SKM-1 treated with dmso at 0.1 percent for 144 hours (cell line): ENCODE data around the gene RAB20.
"Not testable (repeated sequence)": the region's sequence is repeated elsewhere in the genome, so short reads cannot be mapped to it uniquely, and the experiment has no call there.

ENCODE experiments used
- DNase-seq: peaks from one replicate; lab custom pipeline; 2025; ENCODE audit not compliant: unreplicated experiment; lab: John Stamatoyannopoulos, UW

RAB20 gene

GRCh38 chr13:110575322-110576069 is 14.0 kb upstream of the RAB20 start:
- DNase-seq: peak; percentile 86

DNA sequence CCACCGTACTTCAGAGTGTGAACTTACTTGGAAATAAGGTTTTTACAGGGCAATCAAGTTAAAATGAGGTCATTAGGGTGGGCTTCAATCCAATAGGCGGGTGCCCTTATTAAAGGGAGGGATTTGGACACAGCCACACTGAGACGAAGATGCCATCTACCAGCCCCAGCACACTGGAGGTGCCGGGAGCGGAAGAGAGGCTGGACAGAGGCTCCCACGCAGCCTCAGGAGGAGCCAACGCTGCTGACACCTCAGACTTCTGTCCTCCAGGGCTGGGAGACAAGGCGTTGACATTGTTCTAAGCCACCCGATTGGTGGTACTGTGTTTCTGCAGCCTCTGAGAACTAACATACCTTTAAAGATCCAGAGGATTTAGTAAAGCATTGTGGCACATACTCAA is 12.6 kb upstream of the RAB20 start:
- DNase-seq: no peak

- no peak for DNase-seq
Measured at GRCh38 chr13:110572778-110573118, 11.2 kb upstream of the RAB20 start.

DNA sequence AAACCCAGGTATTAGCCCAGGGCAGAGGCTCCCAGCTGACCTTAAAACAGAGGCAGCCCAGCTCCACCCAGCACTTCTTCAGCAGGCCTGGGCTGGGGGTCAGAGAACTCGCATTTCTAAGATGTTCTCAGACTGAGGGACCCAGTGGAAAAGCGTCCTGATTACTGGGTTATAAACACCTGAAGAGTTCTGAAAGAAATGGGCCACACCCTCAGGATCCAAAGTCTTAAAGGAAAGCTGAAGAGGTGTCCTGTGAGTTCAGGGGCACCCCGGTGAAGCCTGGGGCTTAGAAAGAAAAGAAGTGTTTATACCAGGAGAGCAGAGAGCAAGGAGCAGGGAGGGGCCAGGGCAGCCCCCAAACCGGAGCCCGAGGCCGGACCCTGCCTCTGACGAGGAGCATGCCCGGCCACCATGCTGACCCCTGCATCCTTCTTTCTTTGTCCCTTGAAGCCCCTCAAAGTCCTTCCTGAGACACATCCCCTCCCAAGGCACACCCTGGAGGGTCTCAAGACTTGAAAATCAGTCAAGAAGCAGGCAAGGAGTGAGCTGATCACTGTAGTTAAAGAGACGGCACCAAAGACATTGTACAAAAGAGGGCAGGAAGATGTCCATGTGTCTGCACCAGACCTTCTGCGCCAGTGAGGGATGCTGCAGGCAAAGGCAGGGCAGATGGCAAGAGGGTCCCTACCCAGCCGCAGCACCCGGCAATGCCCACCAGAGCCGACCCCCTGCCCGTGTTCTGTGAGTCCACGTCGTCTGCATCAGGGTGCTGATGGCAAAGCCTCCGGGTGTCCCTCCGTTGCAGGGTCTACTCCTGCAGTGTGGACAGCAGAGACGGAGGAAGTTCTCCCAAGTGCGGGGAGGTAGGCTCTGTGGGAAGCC is 10.6 kb upstream of the RAB20 start:
- no peak for DNase-seq

DNA sequence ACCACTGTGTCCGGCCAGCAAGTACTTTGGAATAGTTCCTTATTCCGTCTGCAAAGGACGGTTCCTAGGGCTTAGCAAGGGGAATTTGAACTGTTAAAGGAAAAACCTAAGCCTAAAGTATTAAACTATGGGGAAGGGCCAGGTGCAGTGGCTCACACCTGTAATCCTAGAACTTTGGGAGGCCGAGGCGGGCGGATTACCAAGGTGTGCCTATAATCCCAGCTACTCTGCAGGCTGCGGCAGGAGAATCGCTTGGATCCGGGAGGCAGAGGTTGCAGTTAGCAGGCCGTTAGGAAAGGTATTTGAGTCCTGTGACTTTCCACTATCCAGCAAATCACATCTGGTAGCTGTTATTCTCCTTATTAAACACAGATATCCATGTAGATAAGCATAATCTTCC is 9.4 kb upstream of the RAB20 start:
- DNase-seq: no peak

GRCh38 chr13:110569962-110570361 is 8.4 kb upstream of the RAB20 start:
- not testable (repeated sequence) for DNase-seq

GRCh38 chr13:110568612-110569011 is 7.1 kb upstream of the RAB20 start:
- no peak for DNase-seq

DNA sequence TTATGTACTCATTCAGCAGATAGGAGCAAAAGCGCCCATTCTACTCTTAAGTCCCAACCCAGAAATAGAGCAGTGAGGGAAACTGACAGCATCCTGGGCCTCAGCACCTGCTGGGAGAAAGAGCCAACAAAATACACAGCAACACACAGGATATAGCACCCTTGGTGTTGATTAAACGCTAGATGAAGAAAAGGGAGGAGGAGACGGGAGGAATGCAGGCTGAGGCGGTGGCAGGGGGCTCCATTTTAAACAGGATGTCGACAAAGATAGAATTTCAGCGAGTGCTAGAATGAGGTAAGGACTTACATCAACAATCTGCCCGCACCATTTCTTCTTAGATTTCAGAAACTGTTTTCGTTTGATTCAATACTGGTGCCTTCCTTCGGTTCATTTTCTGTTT is 4.6 kb upstream of the RAB20 start:
- no peak for DNase-seq

- no peak for DNase-seq
Measured at GRCh38 chr13:110565296-110565695, 3.8 kb upstream of the RAB20 start.

DNA sequence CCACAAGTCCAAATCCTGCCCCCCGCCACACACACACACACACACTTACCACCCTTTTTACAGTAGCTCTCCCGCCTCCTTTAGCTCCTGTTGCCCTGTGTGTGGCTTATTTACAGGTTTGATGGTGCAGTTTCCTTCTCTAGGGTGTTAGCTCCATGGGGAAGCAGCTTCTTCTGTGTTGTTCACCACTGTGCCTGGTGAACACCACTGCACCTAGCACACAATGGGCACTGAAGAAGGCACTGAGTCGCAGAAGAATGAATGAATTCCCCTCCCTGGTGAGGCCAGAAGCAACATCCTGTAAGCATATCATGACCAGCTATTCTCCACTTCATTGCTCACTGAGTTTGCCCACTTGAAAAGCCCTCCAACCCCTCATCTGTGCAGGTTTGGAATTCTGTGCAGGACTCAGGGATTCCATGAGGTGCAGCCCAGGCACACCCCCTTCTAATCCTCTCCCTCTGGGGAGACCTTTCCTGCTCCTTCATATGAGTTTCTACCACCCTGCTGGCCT is 3.0 kb upstream of the RAB20 start:
- no peak for DNase-seq

GRCh38 chr13:110563463-110563774 is 1.9 kb upstream of the RAB20 start:
- no peak for DNase-seq

DNA sequence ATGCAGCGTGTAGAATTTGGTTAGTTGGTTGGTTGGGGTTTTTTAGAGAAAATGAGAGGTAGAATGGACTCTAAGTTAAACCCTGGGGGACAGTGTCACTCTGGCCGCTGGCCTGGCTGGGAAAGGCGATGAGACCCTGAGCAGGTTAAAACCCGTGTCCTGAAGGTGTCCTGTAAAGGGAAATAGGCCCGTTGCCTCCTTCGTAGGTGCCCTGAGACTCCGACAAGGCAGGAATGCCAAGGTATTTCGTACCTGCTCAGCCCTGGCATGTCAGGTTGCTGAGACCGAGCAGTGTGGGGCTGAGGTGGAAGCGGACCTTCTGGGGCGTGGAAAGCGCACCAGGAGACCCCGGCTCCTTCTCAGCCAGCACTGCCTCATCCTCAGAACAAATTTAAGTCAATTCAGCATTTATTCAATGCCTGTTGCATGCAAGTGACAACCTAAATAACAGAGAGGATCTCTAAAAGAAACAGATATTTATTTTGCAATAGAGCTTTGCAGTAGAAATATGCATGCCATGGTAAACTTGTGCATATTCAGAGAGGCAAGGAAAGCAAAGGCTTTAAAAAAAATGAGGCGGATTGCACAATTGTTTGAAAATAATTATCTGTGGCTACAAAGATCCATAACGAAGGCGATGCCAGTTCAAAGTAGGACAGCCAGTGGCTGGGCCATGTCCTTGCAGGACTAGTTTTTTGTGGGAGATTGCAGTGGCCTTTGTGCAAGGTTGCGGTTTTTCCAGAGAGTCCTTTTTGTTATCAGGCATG is 1.4 kb upstream of the RAB20 start:
- DNase-seq: no peak

- DNase-seq: peak; percentile 54
Measured at GRCh38 chr13:110562036-110562597, 595 bp upstream of the RAB20 start.

GRCh38 chr13:110560601-110561343 is 750 bp downstream of the RAB20 start:
- DNase-seq: no peak

GRCh38 chr13:110559986-110560385 is 1.5 kb downstream of the RAB20 start:
- DNase-seq: no peak

DNA sequence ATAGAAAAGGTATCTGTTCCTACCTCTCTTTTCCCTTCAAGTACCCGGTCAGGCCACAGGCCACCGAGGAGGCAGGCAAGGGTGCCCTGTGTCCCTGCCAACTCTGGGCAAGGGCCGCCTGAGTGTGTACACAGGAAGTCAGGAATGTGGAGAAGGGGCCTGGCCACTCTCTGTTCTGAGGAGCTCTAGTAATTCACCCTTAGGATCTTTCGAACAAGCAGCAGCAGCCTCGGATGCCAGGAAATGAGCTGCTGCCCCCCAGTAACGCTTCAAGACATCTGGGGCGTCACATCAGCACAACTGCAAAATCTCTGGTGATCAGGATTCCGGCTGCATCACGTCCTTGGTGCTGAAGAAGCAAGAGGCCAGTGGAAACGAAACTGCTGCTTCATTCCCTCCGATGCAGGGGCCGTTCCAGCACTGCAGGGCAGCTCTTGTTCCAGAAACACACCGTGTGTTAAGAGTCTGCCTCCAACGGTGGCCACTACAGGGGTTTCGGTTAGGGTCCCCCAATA is 2.0 kb downstream of the RAB20 start:
- no peak for DNase-seq

DNA sequence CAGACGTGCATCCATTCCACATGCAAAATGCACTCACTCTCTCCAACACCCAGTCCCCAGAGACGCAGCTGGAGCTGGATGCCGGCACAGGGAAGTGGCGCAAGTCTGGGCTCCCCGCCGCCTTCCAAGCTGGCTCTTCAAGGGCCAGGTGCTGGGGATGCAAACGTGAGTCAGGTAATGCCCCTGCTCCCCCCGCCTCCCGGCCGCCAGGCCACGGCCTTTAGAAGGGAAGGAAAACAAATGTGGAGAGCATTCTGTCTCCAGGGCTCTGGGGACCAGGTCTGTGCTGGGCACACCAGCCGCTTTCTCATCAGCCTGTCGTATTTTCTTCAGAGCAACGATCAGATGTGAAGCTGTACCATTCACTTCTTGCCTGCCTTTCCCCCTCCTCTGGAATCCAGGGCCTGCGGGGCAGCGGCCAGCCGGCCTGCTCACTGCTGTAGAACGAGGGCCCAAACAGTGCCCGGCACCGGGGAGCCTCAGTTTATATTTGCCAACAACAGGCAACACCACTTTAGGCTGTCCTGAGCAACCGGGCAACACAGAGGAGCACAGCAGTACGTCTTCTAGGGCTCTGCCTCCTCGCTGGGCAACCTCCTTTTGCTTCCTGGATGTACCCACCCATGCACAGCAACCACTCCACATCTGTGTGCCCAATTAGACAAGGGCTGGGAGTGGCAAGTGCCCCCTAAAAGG is 3.8 kb downstream of the RAB20 start:
- no peak for DNase-seq

DNA sequence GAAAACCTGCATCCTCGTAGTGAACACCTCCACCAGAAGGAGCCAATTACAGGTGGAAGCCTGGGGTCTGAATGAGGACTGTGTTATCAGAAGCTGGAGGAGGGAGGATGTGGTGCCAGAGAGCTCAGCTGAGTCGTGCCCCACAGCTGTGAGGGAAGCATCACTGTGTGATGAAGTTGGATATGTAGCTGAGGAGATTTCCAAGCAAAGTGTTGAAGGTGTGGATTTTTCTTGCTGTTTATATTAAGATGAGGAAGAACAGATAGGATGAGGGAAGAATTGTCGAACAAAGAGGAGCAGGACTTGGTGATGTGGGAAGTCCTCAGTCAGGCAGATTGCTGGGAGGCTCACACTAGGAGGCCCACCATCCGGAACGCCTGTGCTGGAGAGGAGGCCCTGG is 4.4 kb downstream of the RAB20 start:
- no peak for DNase-seq

- no peak for DNase-seq
Measured at GRCh38 chr13:110556224-110556606, 5.3 kb downstream of the RAB20 start.
